Testis (tissue), 3 donors: ENCODE results near the gene FAAP24. TPM values are rescaled to one million over a fixed set of nuclear protein-coding genes. Genes with fewer than 3 reads are reported as not detected.
A peak's percentile ranks its signal among the peaks of the same experiment; 100 is the strongest.
"Not testable (repeated sequence)": the region's sequence is repeated elsewhere in the genome, so short reads cannot be mapped to it uniquely, and the experiment has no call there.

ENCODE experiments used
- DNase-seq: peaks from one replicate; pipeline ENCODE4 v3.0.0-alpha.2; 2019
- H3K27ac ChIP-seq, 2 donors: fragments of 200-600 bp; sonication (generic); one replicate each; pipeline ENCODE4 v1.5.1; 2019
- H3K27me3 ChIP-seq: fragments of 200-600 bp; sonication (generic); one replicate; pipeline ENCODE4 v1.5.1; 2019
- H3K36me3 ChIP-seq: fragments of 200-600 bp; sonication (generic); one replicate; pipeline ENCODE4 v1.5.1; 2017; ENCODE audit warnings: low read depth; ENCODE audit errors: missing control alignments
- H3K4me1 ChIP-seq: fragments of 200-600 bp; sonication (generic); one replicate; pipeline ENCODE4 v1.5.1; 2019
- H3K4me3 ChIP-seq, 2 donors: fragments of 200-600 bp; sonication (generic); one replicate each; pipeline ENCODE4 v1.5.1; 2017 to 2019
- H3K9me3 ChIP-seq: fragments of 200-600 bp; sonication (generic); one replicate; pipeline ENCODE4 v1.5.1; 2017
- CTCF ChIP-seq, 3 experiments: fragments of 450-650 bp in 2 of 3; fragments of 200-600 bp in 1 of 3; sonication (generic) in 1 of 3; IDR thresholded peaks; one replicate each; pipeline ENCODE4 v1.5.1; 2016 to 2019; ENCODE audit warnings: antibody characterized with exemption in 3 of 3, mild to moderate bottlenecking in 2 of 3, moderate library complexity in 1 of 3
- POLR2A ChIP-seq: fragments of 450-650 bp; IDR thresholded peaks from one replicate; pipeline ENCODE4 v1.6.1; 2017; ENCODE audit warnings: antibody characterized with exemption, mild to moderate bottlenecking, moderate library complexity
- WGBS, 2 donors: methylation state at CpG; one replicate each; pipeline ENCODE4 v1.1.5; 2018; 5-methylcytosine and 5-hydroxymethylcytosine counted together
- intact Hi-C: fragments of 100-400 bp; cut with DNase I; formaldehyde crosslinking; loops from one replicate; pipeline ENCODE4 v1.15.1; 2023; ENCODE audit warnings: low total_unique reads
- polyA plus RNA-seq: library from polyadenylated mRNA; stranded (reverse); fragments of 350-450 nt; fragmentation: Illumina TruSeq; extraction: RNeasy Lipid Tissue Mini Kit (QIAGEN cat#74804); gene quantifications from one replicate; pipeline ENCODE4 v1.2.3, GENCODE V29; 2014; ENCODE audit warnings: low read depth, low replicate concordance; ENCODE audit not compliant: insufficient read depth
- total RNA-seq, 2 donors: library from RNA; depleted of rRNA; stranded (reverse); fragments of >200 nt; gene quantifications; one replicate each; pipeline ENCODE4 v1.2.3, GENCODE V29; 2016

The FAAP24 gene
- total and polyA plus RNA-seq, 3 donors from 2014 or later, result 5.5 to 15.8 (median 11.8) TPM

- TF ChIP-seq POLR2A, result no peak
- no peak for TF ChIP-seq CTCF (IDR thresholded peaks at IDR 0.05)
- Histone ChIP-seq H3K27me3 (no peaks in the 10 kb centered on the region), H3K4me3 (no peak overlapping the region), H3K27ac (no peak overlapping the region), H3K36me3 (no peaks in the 10 kb centered on the region), H3K9me3 (no peaks in the 10 kb centered on the region), H3K4me1 (peaks cover 5% of the 10 kb centered on the region)
- 95% methylated on average over 9 of the region's 9 CpGs for WGBS, 2 donors
- DNase-seq, result no peak
- intact Hi-C loops, result no loop called here
These were observed 5.3 kb upstream of the FAAP24 start for GRCh38 chr19:32966750-32967149.

GRCh38 chr19:32969549-32969948, 2.5 kb upstream of the FAAP24 start:
- no peak overlapping the region for H3K27ac ChIP-seq
- no peaks in the 10 kb centered on the region for H3K9me3 ChIP-seq
- peaks cover 5% of the 10 kb centered on the region for H3K4me1 ChIP-seq
- H3K4me3 ChIP-seq, result no peak overlapping the region
- DNase-seq, result no peak
- TF ChIP-seq CTCF (IDR thresholded peaks at IDR 0.05) (no peak), POLR2A (no peak)
- intact Hi-C loops, result no loop called here
- WGBS, 2 donors, result 96 to 100% methylated on average over 1 to 9 of the region's 10 CpGs
- H3K27me3 ChIP-seq, result no peaks in the 10 kb centered on the region
- no peaks in the 10 kb centered on the region for H3K36me3 ChIP-seq

- no peak for DNase-seq
- intact Hi-C loops, result no loop called here
- peaks cover 5% of the 10 kb centered on the region for H3K4me1 ChIP-seq
- H3K4me3 ChIP-seq, result peak overlapping the region; percentile 66 to 79
- WGBS, 2 donors, result 8 to 20% methylated on average over 21 of the region's 21 CpGs
- no peaks in the 10 kb centered on the region for H3K9me3 ChIP-seq
- TF ChIP-seq POLR2A (no peak), CTCF (IDR thresholded peaks at IDR 0.05) (no peak)
- peak overlapping the region; percentile 20 to 24 for H3K27ac ChIP-seq
- H3K27me3 ChIP-seq, result no peaks in the 10 kb centered on the region
- no peaks in the 10 kb centered on the region for H3K36me3 ChIP-seq
These were observed 938 bp upstream of the FAAP24 start for GRCh38 chr19:32971012-32971595.

- Histone ChIP-seq H3K27ac (no peak overlapping the region), H3K4me1 (no peaks in the 10 kb centered on the region), H3K27me3 (no peaks in the 10 kb centered on the region), H3K4me3 (no peak overlapping the region), H3K36me3 (no peaks in the 10 kb centered on the region), H3K9me3 (no peaks in the 10 kb centered on the region)
- no peak for TF ChIP-seq POLR2A
- peak; percentile 38 to 74 (median 67) for TF ChIP-seq CTCF (IDR thresholded peaks at IDR 0.05)
- WGBS, 2 donors, result 34 to 52% methylated on average over 11 to 14 of the region's 14 CpGs
- intact Hi-C loops, result no loop called here
- DNase-seq, result peak; percentile 86
These were observed 4.3 kb downstream of the FAAP24 start for GRCh38 chr19:32976223-32976805.

- no peaks in the 10 kb centered on the region for H3K9me3 ChIP-seq
- no peaks in the 10 kb centered on the region for H3K27me3 ChIP-seq
- no peak for DNase-seq
- H3K36me3 ChIP-seq, result no peaks in the 10 kb centered on the region
- no peak overlapping the region for H3K27ac ChIP-seq
- no peak overlapping the region for H3K4me3 ChIP-seq
- H3K4me1 ChIP-seq, result no peaks in the 10 kb centered on the region
- intact Hi-C loops, result no loop called here
- TF ChIP-seq CTCF (IDR thresholded peaks at IDR 0.05) (no peak), POLR2A (no peak)
- 70 to 81% methylated on average over 7 of the region's 7 CpGs for WGBS, 2 donors
These were observed 5.2 kb downstream of the FAAP24 start for GRCh38 chr19:32977280-32977679.

- H3K4me3 ChIP-seq, DNase-seq, H3K36me3 ChIP-seq, H3K4me1 ChIP-seq, intact Hi-C loops, H3K27ac ChIP-seq, H3K9me3 ChIP-seq, H3K27me3 ChIP-seq: not testable (repeated sequence)
- WGBS, 2 donors, result 96 to 97% methylated on average over 4 of the region's 4 CpGs
These were observed 5.8 kb downstream of the FAAP24 start for GRCh38 chr19:32977813-32978212.

- intact Hi-C loops, result not testable (repeated sequence)
These were observed 7.8 kb downstream of the FAAP24 start for GRCh38 chr19:32979807-32980206.

More at GRCh38 chr19:32979807-32980206, 7.8 kb downstream of the FAAP24 start:
- not testable (repeated sequence) for H3K4me3 ChIP-seq, H3K9me3 ChIP-seq, DNase-seq, H3K36me3 ChIP-seq, H3K27ac ChIP-seq, H3K4me1 ChIP-seq, H3K27me3 ChIP-seq
- WGBS, 2 donors, result 91% methylated on average over 7 of the region's 7 CpGs
